ENCODE measurements around the gene PRKACA.

The PRKACA gene

GRCh38 chr19:14086098-14086497 lies 31.5 kb downstream of the PRKACA start:
- no peak for DNase-seq (ENCODE audit: low spot score)
- no peak for TF ChIP-seq CTCF (conservative IDR thresholded peaks at IDR 0.05; ENCODE audit: low read depth)
- no peak overlapping the region for H3K27ac ChIP-seq
- POLR2A ChIA-PET (ENCODE audit: low non-redundant PET): no interaction called here
- CTCF ChIA-PET: no interaction called here

- CTCF ChIA-PET: no interaction called here
- TF ChIP-seq CTCF (conservative IDR thresholded peaks at IDR 0.05; ENCODE audit: low read depth): no peak
- POLR2A ChIA-PET (ENCODE audit: low non-redundant PET): no interaction called here
- peak within 1 kb of the TSS; percentile 51 for H3K27ac ChIP-seq
- DNase-seq (ENCODE audit: low spot score): no peak
Measured at GRCh38 chr19:14085309-14085995, 32.1 kb downstream of the PRKACA start, which contains the start of gene C19orf67. C19orf67 (minus strand) TSS chr19:14085783; CDS start chr19:14085627, 156 bp downstream.

GRCh38 chr19:14082675-14082960 lies 34.9 kb downstream of the PRKACA start:
- TF ChIP-seq CTCF (conservative IDR thresholded peaks at IDR 0.05; ENCODE audit: low read depth): no peak
- CTCF ChIA-PET: interaction anchor here (0.5 to 2.5 kb wide), 3 partner anchors 9 to 483 kb away, joined by 3 to 10 read pairs (median 4); partner anchors contain the start of gene ASF1B
- H3K27ac ChIP-seq: peak overlapping the region; percentile 85
- POLR2A ChIA-PET (ENCODE audit: low non-redundant PET): no interaction called here
- no peak for DNase-seq (ENCODE audit: low spot score)

- no peak for TF ChIP-seq CTCF (conservative IDR thresholded peaks at IDR 0.05; ENCODE audit: low read depth)
- POLR2A ChIA-PET (ENCODE audit: low non-redundant PET): interaction anchor here (0.5 to 0.6 kb wide), 2 partner anchors 108 to 242 kb away, joined by 3 to 4 read pairs; no protein-coding TSS in a partner anchor
- H3K27ac ChIP-seq: peak overlapping the region; percentile 85
- CTCF ChIA-PET: interaction anchor here (0.5 to 2.5 kb wide), 5 partner anchors 9 to 483 kb away, joined by 3 to 10 read pairs (median 3); partner anchors contain the start of genes ASF1B and MISP3
- DNase-seq (ENCODE audit: low spot score): no peak
Measured at GRCh38 chr19:14081797-14082674, 35.5 kb downstream of the PRKACA start.

GRCh38 chr19:14080887-14081796 lies 36.4 kb downstream of the PRKACA start:
- ChIA-PET POLR2A (ENCODE audit: low non-redundant PET) (interaction anchor here (0.6 to 0.9 kb wide), 2 partner anchors 107 to 193 kb away, joined by 3 read pairs; no protein-coding TSS in a partner anchor), CTCF (interaction anchor here (0.6 to 2.5 kb wide), 5 partner anchors 8 to 55 kb away, joined by 3 to 10 read pairs (median 3); partner anchors contain the start of genes ASF1B and MISP3)
- DNase-seq (ENCODE audit: low spot score): peak; percentile 98
- no peak for TF ChIP-seq CTCF (conservative IDR thresholded peaks at IDR 0.05; ENCODE audit: low read depth)
- peak overlapping the region; percentile 85 for H3K27ac ChIP-seq

Measured in RWPE1 (cell line).